ENCODE data around the gene KIF22. TPM values are rescaled to one million over a fixed set of nuclear protein-coding genes. Genes with fewer than 3 reads are reported as not detected.

KIF22 gene
- total and polyA plus RNA-seq, 3 donors from 2014 or later, result 69.6 to 85.1 (median 79.8) TPM

- Histone ChIP-seq H3K9me3 (no peaks in the 10 kb centered on the region), H3K4me1 (peaks cover 77% of the 10 kb centered on the region), H3K27me3 (no peaks in the 10 kb centered on the region), H3K27ac (peak overlapping the region; percentile 92 to 96), H3K36me3 (ENCODE audit: low read depth, missing control alignments) (no peaks in the 10 kb centered on the region), H3K4me3 (peak overlapping the region; percentile 57 to 68)
- DNase-seq, result no peak
- 62 to 67% methylated on average over 4 to 9 of the region's 9 CpGs for WGBS, 2 donors
- TF ChIP-seq CTCF (IDR thresholded peaks at IDR 0.05), result no peak
- TF ChIP-seq POLR2A (IDR thresholded peaks at IDR 0.05), result no peak
- intact Hi-C loops (cut with DNase I; ENCODE audit: low total_unique reads), result no loop called here
These were observed 22.4 kb downstream of the KIF22 start for GRCh38 chr16:29812754-29813643.

- no peaks in the 10 kb centered on the region for H3K36me3 ChIP-seq (ENCODE audit: low read depth, missing control alignments)
- 71 to 77% methylated on average over 18 to 24 of the region's 24 CpGs for WGBS, 2 donors
- no peaks in the 10 kb centered on the region for H3K27me3 ChIP-seq
- H3K4me3 ChIP-seq, result no peak overlapping the region
- TF ChIP-seq POLR2A (IDR thresholded peaks at IDR 0.05) (no peak), CTCF (IDR thresholded peaks at IDR 0.05) (no peak)
- intact Hi-C loops (cut with DNase I; ENCODE audit: low total_unique reads), result no loop called here
- H3K27ac ChIP-seq, result peak overlapping the region in 1 of 2 donors; percentile 96
- no peak for DNase-seq
- H3K4me1 ChIP-seq, result peaks cover 68% of the 10 kb centered on the region
- H3K9me3 ChIP-seq, result no peaks in the 10 kb centered on the region
These were observed 23.4 kb downstream of the KIF22 start for GRCh38 chr16:29813644-29814562.

- peak overlapping the region in 1 of 2 donors; percentile 52 for H3K27ac ChIP-seq
- peaks cover 61% of the 10 kb centered on the region for H3K4me1 ChIP-seq
- DNase-seq, result no peak
- WGBS, 2 donors, result 71 to 76% methylated on average over 5 of the region's 5 CpGs
- TF ChIP-seq CTCF (IDR thresholded peaks at IDR 0.05), result no peak
- no peak for TF ChIP-seq POLR2A (IDR thresholded peaks at IDR 0.05)
- H3K4me3 ChIP-seq, result no peak overlapping the region
- no peaks in the 10 kb centered on the region for H3K9me3 ChIP-seq
- intact Hi-C loops (cut with DNase I; ENCODE audit: low total_unique reads), result no loop called here
- no peaks in the 10 kb centered on the region for H3K27me3 ChIP-seq
- H3K36me3 ChIP-seq (ENCODE audit: low read depth, missing control alignments), result no peaks in the 10 kb centered on the region
These were observed 24.0 kb downstream of the KIF22 start for GRCh38 chr16:29814592-29814991.

GRCh38 chr16:29815032-29815721, 24.6 kb downstream of the KIF22 start:
- Histone ChIP-seq H3K27me3 (no peaks in the 10 kb centered on the region), H3K36me3 (ENCODE audit: low read depth, missing control alignments) (no peaks in the 10 kb centered on the region), H3K27ac (peak overlapping the region; percentile 52 to 98), H3K4me3 (peak overlapping the region; percentile 75 to 78), H3K4me1 (peaks cover 61% of the 10 kb centered on the region), H3K9me3 (no peaks in the 10 kb centered on the region)
- intact Hi-C loops (cut with DNase I; ENCODE audit: low total_unique reads), result no loop called here
- 3 to 5% methylated on average over 28 to 39 of the region's 39 CpGs for WGBS, 2 donors
- TF ChIP-seq POLR2A (IDR thresholded peaks at IDR 0.05) (no peak), CTCF (IDR thresholded peaks at IDR 0.05) (no peak)
- peak; percentile 48 for DNase-seq
